HepG2 (cell line): Measurements from ENCODE around the gene DELE1. TPM values are rescaled to one million over a fixed set of nuclear protein-coding genes. Genes with fewer than 3 reads are reported as not detected.

Experiments
- AHR ChIP-seq: IDR thresholded peaks from 2 replicates; pipeline ENCODE4 v1.6.1; 2018; ENCODE audit warnings: missing genetic modification reagents, missing compliant biosample characterization
- BRF2 ChIP-seq: sonication (generic); formaldehyde crosslinking; IDR thresholded peaks from 2 replicates; pipeline ENCODE4 v1.8.1; 2022; ENCODE audit warnings: mild to moderate bottlenecking, missing genetic modification reagents
- CCAR2 ChIP-seq: fragments of 200-400 bp; formaldehyde crosslinking; optimal IDR thresholded peaks from 2 replicates; pipeline ENCODE3; 2018; ENCODE audit warnings: low read depth, mild to moderate bottlenecking, low read length, moderate library complexity
- FOXA1 ChIP-seq, 2 experiments: fragments of 450-650 bp in 1 of 2; sonication (generic) in 1 of 2; formaldehyde crosslinking in 1 of 2; IDR thresholded peaks; 2 replicates each; pipeline versions ENCODE4 v1.4.0 to v1.6.1; 2016 to 2020; ENCODE audit warnings: missing genetic modification reagents in 1 of 2
- FOXK2 ChIP-seq: fragments of 450-650 bp; IDR thresholded peaks from 2 replicates; pipeline ENCODE4 v1.6.1; 2016
- FUBP1 ChIP-seq: sonication (generic); formaldehyde crosslinking; IDR thresholded peaks from 2 replicates; pipeline ENCODE4 v1.5.1; 2020; ENCODE audit warnings: missing genetic modification reagents, mild to moderate bottlenecking, borderline replicate concordance
- KMT2B ChIP-seq: IDR thresholded peaks from 2 replicates; pipeline ENCODE4 v1.6.1; 2016; ENCODE audit warnings: missing genetic modification reagents, missing compliant biosample characterization
- MLXIP ChIP-seq: sonication (generic); formaldehyde crosslinking; IDR thresholded peaks from 2 replicates; pipeline ENCODE4 v1.9.0; 2021; ENCODE audit warnings: missing genetic modification reagents, borderline replicate concordance
- PRDM15 ChIP-seq: sonication (generic); formaldehyde crosslinking; IDR thresholded peaks from 2 replicates; pipeline ENCODE4 v1.4.0; 2020; ENCODE audit warnings: missing genetic modification reagents
- SMYD3 ChIP-seq: sonication (generic); formaldehyde crosslinking; IDR thresholded peaks from 2 replicates; pipeline ENCODE4 v1.8.1; 2023; ENCODE audit warnings: mild to moderate bottlenecking, missing genetic modification reagents
- THAP9 ChIP-seq: sonication (generic); formaldehyde crosslinking; IDR thresholded peaks from 2 replicates; pipeline ENCODE4; 2020; ENCODE audit warnings: missing genetic modification reagents, mild to moderate bottlenecking, borderline replicate concordance
- ZFP90 ChIP-seq: sonication (generic); formaldehyde crosslinking; IDR thresholded peaks from 2 replicates; pipeline ENCODE4 v1.8.0; 2022; ENCODE audit warnings: missing genetic modification reagents, mild to moderate bottlenecking, inconsistent platforms, borderline replicate concordance
- ZNF468 ChIP-seq: sonication (generic); formaldehyde crosslinking; IDR thresholded peaks from 2 replicates; pipeline ENCODE4 v1.8.0; 2022; ENCODE audit warnings: mild to moderate bottlenecking, moderate library complexity, missing genetic modification reagents
- polyA plus RNA-seq, 8 experiments: library from polyadenylated mRNA; depleted of rRNA in 3 of 8; stranded (reverse) in 7 of 8; unstranded in 1 of 8; fragments of >200 nt; fragmentation: Illumina TruSeq in 4 of 8; extraction: Trizol in 4 of 8; gene quantifications; 2 replicates each; pipeline versions ENCODE4 v1.2.1 to v1.2.3, GENCODE V29; 2011 to 2016; ENCODE audit warnings: low read depth in 4 of 8, missing spikeins in 1 of 8, mixed read lengths in 1 of 8; ENCODE audit not compliant: insufficient read depth in 1 of 8
- total RNA-seq, 5 experiments: library from RNA; depleted of rRNA; stranded (reverse); fragments of >200 nt; fragmentation: Illumina TruSeq; extraction: Trizol; gene quantifications; 2 replicates each; pipeline ENCODE4 v1.2.3, GENCODE V29; 2016; ENCODE audit warnings: low read depth in 1 of 5

DELE1 gene
- total and polyA plus RNA-seq, 2 of the 13 experiments (the other 11 are each of a cell fraction or from before 2014, with no cell fraction given), result 57.5 to 90.3 TPM

GRCh38 chr5:141986072-141986471 is 62.4 kb downstream of the DELE1 start (continued):
- TF ChIP-seq FOXA1 (IDR thresholded peaks at IDR 0.05) (no peak), FOXA1 (CRISPR knock-in tag; IDR thresholded peaks at IDR 0.05) (0 out of 2 replicates have a peak, but pooled peaks have one; percentile 46), BRF2 (CRISPR knock-in tag) (no peak), MLXIP (CRISPR knock-in tag) (no peak), ZFP90 (CRISPR knock-in tag) (no peak), FOXK2 (no peak), PRDM15 (CRISPR knock-in tag) (no peak), AHR (CRISPR knock-in tag) (no peak), CCAR2 (no peak), KMT2B (CRISPR knock-in tag) (no peak), FUBP1 (CRISPR knock-in tag) (no peak), THAP9 (no peak), SMYD3 (CRISPR knock-in tag) (no peak), ZNF468 (no peak)
